PFSK-1 (cell line): ENCODE measurements around the gene ABHD12.

Experiments
- FOXP2 ChIP-seq: optimal IDR thresholded peaks from 2 replicates; pipeline ENCODE3; 2011; ENCODE audit warnings: borderline replicate concordance, control low read depth, inconsistent platforms; ENCODE audit not compliant: insufficient read depth; ENCODE audit errors: extremely low read length, extremely low read depth
- POLR2AphosphoS5 ChIP-seq: IDR thresholded peaks from 2 replicates; pipeline ENCODE4 v1.6.1; 2012; ENCODE audit warnings: low read depth, mild to moderate bottlenecking, control low read depth, low read length, moderate library complexity
- SIN3A ChIP-seq: IDR thresholded peaks from 2 replicates; pipeline ENCODE4 v1.6.1; 2012; ENCODE audit warnings: mild to moderate bottlenecking, low read length, moderate library complexity, borderline replicate concordance; ENCODE audit not compliant: insufficient read depth
- TAF1 ChIP-seq: IDR thresholded peaks from 2 replicates; pipeline ENCODE4 v1.6.1; 2012; ENCODE audit warnings: low read length, control low read depth, borderline replicate concordance; ENCODE audit not compliant: insufficient read depth
- TF ChIP-seq, protein P1 (sequence below), 2 experiments: IDR thresholded peaks; 2 replicates each; pipeline versions ENCODE4 v1.6.1 to v1.8.0; 2011 to 2012; ENCODE audit warnings: low read depth in 2 of 2, low read length in 2 of 2, control low read depth in 1 of 2, inconsistent platforms in 1 of 2, mild to moderate bottlenecking in 1 of 2, moderate library complexity in 1 of 2; ENCODE audit not compliant: insufficient read depth in 1 of 2

The ABHD12 gene

DNA sequence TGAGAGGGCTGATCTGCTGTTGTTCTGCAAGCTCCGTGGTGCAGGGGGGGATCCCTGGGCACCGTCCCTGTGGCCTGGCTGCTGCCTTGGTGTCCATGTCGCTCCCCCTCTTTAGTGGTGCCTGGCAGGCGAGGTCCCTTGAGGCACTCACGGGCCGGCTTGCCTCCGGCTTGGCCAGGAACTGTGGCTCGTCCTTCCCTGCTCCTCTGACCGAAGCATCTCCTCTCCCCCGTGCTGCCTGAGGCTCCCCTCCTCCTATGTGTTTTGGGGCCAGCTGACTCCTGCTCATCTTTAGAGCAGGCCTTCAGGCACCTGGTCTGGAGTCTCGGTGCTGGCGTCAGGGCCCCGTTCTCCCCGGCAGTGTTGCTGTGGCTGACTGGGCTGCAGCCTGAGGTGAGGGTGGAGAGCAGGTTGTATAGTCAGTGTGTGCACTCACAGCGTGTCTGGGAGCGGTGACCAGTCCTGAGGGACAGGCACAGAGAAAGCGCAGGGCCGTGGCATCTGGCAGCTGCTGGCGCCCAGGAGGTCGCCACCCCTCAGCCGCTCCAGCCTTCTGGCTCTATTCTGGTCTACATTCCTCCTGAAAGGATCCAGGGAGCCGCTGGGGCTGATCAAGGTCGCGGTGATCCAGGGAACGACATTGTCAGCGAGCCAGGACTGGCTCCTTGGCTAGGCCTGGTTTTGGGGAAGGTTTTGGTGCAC is 99.1 kb downstream of the ABHD12 start:
- TF ChIP-seq POLR2AphosphoS5 (no peak), SIN3A (no peak), TAF1 (no peak), FOXP2 (no peak)
- TF ChIP-seq, protein P1, sequence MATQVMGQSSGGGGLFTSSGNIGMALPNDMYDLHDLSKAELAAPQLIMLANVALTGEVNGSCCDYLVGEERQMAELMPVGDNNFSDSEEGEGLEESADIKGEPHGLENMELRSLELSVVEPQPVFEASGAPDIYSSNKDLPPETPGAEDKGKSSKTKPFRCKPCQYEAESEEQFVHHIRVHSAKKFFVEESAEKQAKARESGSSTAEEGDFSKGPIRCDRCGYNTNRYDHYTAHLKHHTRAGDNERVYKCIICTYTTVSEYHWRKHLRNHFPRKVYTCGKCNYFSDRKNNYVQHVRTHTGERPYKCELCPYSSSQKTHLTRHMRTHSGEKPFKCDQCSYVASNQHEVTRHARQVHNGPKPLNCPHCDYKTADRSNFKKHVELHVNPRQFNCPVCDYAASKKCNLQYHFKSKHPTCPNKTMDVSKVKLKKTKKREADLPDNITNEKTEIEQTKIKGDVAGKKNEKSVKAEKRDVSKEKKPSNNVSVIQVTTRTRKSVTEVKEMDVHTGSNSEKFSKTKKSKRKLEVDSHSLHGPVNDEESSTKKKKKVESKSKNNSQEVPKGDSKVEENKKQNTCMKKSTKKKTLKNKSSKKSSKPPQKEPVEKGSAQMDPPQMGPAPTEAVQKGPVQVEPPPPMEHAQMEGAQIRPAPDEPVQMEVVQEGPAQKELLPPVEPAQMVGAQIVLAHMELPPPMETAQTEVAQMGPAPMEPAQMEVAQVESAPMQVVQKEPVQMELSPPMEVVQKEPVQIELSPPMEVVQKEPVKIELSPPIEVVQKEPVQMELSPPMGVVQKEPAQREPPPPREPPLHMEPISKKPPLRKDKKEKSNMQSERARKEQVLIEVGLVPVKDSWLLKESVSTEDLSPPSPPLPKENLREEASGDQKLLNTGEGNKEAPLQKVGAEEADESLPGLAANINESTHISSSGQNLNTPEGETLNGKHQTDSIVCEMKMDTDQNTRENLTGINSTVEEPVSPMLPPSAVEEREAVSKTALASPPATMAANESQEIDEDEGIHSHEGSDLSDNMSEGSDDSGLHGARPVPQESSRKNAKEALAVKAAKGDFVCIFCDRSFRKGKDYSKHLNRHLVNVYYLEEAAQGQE (IDR thresholded peaks at IDR 0.05; ENCODE audit: insufficient read depth in 1 of 2, low read depth in 2 of 2, low read length in 2 of 2), result no peak

DNA sequence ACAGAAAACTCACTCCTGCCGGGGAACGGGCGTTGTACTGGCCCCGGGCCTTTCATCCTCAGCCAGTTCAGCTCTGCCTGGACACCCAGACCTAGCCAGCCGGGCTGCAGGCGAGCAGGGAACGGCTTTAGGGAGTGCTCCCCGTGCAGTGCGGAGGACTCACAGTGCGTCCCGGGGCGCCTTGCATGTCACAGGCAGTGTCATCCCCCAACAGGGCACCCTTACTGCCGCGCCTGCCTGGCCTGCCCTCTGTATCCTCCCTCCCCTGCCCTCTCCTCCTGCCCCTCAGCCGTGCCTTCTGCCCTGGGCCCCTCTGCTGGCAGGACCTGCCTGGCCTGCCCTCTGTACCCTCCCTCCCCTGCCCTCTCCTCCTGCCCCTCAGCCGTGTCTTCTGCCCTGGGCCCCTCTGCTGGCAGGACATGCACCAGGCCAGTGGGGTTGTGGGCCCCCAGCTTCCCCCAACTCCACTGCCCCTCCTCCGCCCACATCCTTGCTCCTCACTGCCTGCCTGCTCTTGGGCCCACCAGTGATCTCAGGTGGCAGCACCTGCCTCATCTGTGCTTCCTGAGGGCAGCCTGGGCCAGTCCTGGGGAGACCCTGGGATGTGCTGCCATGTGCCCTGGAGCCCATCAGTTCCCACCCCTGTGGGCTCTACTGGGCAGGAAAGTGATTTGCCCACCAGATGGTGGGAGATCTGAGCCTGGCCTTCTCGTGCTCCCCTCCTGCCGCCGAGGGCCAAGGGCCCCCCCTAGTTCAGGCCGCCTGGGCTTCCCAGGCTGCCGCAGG is 99.8 kb downstream of the ABHD12 start:
- TF ChIP-seq FOXP2 (no peak), POLR2AphosphoS5 (no peak), SIN3A (no peak), TAF1 (no peak)
- TF ChIP-seq, protein P1 (IDR thresholded peaks at IDR 0.05; ENCODE audit: insufficient read depth in 1 of 2, low read depth in 2 of 2, low read length in 2 of 2), result no peak

DNA sequence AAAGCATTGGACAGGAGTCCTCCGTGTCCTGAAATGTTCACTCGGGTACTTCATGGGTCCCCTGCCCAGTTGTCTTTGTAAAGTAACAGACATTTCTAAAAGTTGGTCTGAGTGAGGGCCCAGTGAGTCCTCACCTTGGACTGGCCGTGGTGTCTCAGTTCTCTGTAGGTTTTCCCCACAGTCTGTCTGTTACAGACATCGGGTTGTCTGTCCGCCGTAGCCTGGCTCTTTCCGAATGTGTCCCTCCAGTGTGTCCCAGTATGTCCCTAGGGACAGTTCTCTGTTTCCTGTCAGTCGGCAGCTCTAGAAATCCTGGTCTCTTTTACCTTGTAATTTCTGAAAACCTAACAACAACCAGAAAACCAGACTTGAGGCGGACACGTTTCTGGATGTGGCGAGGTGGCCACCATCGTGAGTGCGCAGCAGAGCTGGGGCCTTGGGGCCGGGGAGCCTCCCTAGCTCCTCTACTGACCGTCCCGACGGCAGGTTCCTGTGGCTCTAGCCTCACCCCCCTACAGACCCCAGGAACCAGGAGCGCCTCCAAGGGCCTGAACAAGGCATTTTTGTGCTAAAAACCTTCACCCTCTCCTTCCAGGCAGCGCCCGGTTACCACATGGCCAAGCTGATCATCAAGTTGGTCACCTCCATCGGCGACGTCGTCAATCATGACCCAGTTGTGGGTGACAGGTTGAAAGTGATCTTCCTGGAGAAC is 100.6 kb downstream of the ABHD12 start:
- no peak for TF ChIP-seq POLR2AphosphoS5
- TF ChIP-seq FOXP2, result no peak
- no peak for TF ChIP-seq SIN3A
- TF ChIP-seq, protein P1 (IDR thresholded peaks at IDR 0.05; ENCODE audit: insufficient read depth in 1 of 2, low read depth in 2 of 2, low read length in 2 of 2), result no peak
- TF ChIP-seq TAF1, result no peak

DNA sequence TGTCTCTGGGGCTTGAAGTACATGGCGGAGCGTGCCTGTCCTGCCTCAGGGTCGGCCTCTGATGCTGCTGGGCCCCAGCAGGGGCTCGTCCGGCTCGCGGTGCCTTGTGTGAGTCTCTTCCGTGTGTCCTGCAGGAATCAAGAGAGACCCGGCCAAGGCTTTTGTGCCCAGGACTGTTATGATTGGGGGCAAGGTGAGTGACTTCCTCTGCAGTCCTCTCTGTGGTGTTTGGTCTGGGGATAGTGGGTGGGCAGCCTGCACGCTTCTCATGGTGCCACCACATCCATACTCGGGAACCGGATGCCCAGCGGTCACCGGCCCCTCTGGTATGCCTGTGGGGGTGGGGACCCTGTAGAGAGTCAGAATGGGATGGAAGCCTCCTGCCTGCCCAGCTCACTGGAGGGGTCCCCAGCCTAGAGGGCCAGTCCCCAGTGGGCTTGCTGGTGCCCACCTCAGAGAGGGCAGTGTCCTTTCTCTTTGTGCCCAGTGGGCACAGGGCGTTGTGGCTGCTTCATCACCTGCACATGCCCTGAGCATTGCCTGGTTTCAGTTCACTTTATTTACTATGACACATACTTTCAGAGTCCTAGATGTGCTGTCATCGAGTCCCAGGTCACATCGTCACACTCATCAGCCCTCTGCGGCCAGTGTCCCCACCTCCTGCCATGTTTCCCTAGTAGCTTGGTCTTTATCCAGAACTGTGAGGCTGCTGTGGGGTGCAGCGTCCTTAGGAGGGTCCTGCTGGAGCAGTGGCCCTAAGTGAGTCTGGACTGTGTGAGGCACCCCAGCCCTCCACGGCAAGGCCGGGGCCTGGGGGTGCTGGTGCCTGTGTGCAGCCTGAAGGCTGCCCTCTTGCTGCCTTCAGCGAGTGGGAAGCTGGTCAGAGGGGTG is 102.1 kb downstream of the ABHD12 start:
- TF ChIP-seq SIN3A (no peak), POLR2AphosphoS5 (no peak), FOXP2 (no peak), TAF1 (no peak)
